Measurements from ENCODE around the gene ZNF366. TPM values are rescaled to one million over a fixed set of nuclear protein-coding genes. Genes with fewer than 3 reads are reported as not detected.

Gene ZNF366
- total RNA-seq, 2 donors from 2014 or later, result 0.45 to 0.47 TPM

DNA sequence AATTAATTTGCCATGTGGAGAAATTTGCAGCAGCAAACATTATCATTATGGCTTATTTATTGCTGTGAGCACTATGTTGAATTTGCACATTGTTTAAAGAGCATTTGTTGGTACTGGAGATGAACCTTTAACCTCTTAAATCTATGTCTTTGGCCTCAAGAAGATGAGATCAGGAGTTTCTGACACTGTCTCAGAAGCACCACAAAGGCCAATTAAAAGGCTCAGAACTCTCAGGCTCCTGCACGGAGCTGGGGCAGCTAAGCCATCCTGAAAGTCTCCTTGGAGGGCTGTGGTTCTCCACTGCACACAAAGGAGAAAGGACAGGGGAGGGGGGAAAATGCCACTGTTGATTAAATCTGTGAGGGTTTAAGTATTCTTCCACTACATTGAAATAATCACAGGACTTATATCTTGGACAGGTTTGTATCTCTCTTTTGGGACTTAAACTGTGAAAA is 33.1 kb downstream of the ZNF366 start:
- TF ChIP-seq, protein P1, sequence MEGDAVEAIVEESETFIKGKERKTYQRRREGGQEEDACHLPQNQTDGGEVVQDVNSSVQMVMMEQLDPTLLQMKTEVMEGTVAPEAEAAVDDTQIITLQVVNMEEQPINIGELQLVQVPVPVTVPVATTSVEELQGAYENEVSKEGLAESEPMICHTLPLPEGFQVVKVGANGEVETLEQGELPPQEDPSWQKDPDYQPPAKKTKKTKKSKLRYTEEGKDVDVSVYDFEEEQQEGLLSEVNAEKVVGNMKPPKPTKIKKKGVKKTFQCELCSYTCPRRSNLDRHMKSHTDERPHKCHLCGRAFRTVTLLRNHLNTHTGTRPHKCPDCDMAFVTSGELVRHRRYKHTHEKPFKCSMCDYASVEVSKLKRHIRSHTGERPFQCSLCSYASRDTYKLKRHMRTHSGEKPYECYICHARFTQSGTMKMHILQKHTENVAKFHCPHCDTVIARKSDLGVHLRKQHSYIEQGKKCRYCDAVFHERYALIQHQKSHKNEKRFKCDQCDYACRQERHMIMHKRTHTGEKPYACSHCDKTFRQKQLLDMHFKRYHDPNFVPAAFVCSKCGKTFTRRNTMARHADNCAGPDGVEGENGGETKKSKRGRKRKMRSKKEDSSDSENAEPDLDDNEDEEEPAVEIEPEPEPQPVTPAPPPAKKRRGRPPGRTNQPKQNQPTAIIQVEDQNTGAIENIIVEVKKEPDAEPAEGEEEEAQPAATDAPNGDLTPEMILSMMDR (IDR thresholded peaks at IDR 0.05), result no peak
- intact Hi-C loops (cut with DNase I), result no loop called here
- DNase-seq, result no peak
- Histone ChIP-seq H3K27me3 (no peaks in the 10 kb centered on the region), H3K9me3 (no peaks in the 10 kb centered on the region), H3K9ac (ENCODE audit: low read depth in 2 of 2, low read length in 2 of 2) (no peak overlapping the region), H3K4me1 (no peaks in the 10 kb centered on the region), H3K4me3 (no peak overlapping the region), H3K27ac (no peak overlapping the region), H3K36me3 (no peaks in the 10 kb centered on the region)

DNA sequence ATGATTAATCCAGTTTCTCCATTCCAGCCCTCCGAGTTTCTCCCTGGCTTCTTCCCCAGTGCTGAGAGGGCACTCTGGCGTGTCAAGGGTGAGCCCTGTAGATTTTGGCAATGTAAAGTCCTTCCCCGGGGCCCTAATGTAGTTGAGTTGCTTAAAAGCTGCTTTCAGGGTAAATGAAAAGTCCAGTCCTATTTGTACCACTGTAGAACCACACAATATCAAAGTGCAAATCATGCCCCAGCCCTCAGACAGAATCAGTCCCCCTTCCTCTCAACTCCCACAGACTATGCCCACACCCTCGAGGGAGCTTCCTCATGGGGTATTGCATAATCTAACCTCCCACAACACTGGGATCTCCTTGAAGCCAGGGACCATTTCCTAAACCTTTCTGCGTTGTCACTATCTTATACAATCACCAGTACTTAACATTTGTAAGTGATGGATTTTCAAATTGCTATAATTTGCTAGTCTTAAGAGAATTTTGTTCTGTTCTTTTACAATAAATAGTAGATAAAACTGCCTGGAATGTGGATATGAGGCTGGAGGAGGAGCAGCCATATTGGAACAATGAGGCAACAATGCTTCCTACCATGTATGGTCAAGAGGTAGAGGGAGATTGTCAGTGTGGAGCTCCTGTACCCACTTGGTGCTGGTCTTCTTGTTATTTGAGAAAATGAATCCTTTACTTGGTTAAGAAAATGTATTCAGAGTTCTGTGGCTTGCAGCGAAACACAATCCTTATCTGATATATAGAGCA is 34.4 kb downstream of the ZNF366 start:
- Histone ChIP-seq H3K9me3 (no peaks in the 10 kb centered on the region), H3K4me3 (no peak overlapping the region), H3K4me1 (no peaks in the 10 kb centered on the region), H3K27me3 (no peaks in the 10 kb centered on the region), H3K27ac (no peak overlapping the region), H3K36me3 (no peaks in the 10 kb centered on the region), H3K9ac (ENCODE audit: low read depth in 2 of 2, low read length in 2 of 2) (no peak overlapping the region)
- TF ChIP-seq, protein P1 (IDR thresholded peaks at IDR 0.05), result no peak
- intact Hi-C loops (cut with DNase I), result no loop called here
- DNase-seq, result no peak

DNA sequence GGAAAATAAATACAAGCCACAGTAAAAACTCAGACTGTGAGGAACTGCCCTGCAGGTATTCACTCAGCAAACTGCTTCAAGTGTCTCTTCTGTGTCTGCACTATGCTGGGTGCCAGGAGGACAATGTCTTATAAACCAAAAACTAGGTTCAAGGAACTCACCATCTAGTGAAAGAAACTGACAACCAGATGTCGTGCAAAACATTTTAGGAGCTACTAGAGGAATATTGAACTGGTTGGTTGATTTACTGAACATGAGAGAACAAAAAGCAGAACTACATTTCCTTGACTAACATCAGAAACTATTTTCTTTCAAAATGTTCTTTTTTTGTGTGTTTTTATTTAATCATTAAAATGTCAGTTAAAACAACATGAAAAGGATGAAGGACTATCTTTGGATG is 35.2 kb downstream of the ZNF366 start:
- TF ChIP-seq, protein P1 (IDR thresholded peaks at IDR 0.05), result no peak
- H3K27ac ChIP-seq, result no peak overlapping the region
- H3K4me3 ChIP-seq, result no peak overlapping the region
- H3K4me1 ChIP-seq, result no peaks in the 10 kb centered on the region
- intact Hi-C loops (cut with DNase I), result no loop called here
- no peaks in the 10 kb centered on the region for H3K36me3 ChIP-seq
- H3K9me3 ChIP-seq, result no peaks in the 10 kb centered on the region
- no peak overlapping the region for H3K9ac ChIP-seq (ENCODE audit: low read depth in 2 of 2, low read length in 2 of 2)
- no peak for DNase-seq
- H3K27me3 ChIP-seq, result no peaks in the 10 kb centered on the region

DNA sequence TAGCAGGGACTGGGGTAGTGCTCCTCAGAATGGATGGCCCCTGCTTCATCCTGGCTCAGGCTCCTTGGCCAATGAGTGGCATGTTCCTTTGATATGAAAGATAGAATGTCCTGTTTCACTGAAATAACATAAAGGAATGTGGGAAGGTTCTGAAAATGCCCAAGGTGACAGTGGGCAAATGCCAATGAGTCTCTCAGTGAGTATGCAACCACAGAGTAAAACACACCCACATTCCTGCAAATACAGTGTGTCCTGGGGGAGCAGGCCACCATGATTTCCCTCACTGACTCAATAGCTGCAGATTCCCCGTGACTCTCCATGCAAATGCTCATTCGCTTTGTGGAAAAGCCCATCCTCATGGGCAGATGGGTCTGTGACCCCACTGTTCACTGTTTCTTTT is 36.4 kb downstream of the ZNF366 start:
- Histone ChIP-seq H3K4me1 (no peaks in the 10 kb centered on the region), H3K4me3 (no peak overlapping the region), H3K27ac (no peak overlapping the region), H3K36me3 (no peaks in the 10 kb centered on the region), H3K9ac (ENCODE audit: low read depth in 2 of 2, low read length in 2 of 2) (no peak overlapping the region), H3K27me3 (no peaks in the 10 kb centered on the region), H3K9me3 (no peaks in the 10 kb centered on the region)
- intact Hi-C loops (cut with DNase I), result no loop called here
- DNase-seq, result no peak
- TF ChIP-seq, protein P1 (IDR thresholded peaks at IDR 0.05), result no peak

DNA sequence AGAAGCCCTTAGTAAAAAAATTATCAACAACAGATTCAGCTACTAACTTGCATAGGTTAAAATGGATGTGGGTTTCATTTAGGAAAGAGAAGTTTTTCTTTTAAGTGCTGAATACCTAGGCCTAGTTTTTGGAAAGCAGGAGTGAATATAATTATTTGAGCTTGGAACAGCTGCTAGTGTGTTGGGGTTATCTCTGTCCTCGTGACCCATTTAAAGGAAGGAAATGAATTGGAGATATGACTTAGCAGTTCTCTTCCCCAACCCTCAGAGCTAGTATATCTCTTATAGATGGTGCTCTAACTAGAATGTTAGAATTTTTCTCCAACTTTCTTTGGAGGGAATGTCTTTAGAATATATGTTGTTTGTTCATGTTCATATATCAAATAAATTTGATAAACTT is 38.6 kb downstream of the ZNF366 start:
- Histone ChIP-seq H3K9ac (ENCODE audit: low read depth in 2 of 2, low read length in 2 of 2) (no peak overlapping the region), H3K27ac (no peak overlapping the region), H3K9me3 (no peaks in the 10 kb centered on the region), H3K4me1 (no peaks in the 10 kb centered on the region), H3K27me3 (no peaks in the 10 kb centered on the region), H3K36me3 (no peaks in the 10 kb centered on the region), H3K4me3 (no peak overlapping the region)
- no peak for DNase-seq
- intact Hi-C loops (cut with DNase I), result no loop called here
- TF ChIP-seq, protein P1 (IDR thresholded peaks at IDR 0.05), result no peak
